Stimulated activated CD8-positive, alpha-beta memory T cell treated with anti-CD3 and anti-CD28 coated beads, Interleukin-12 subunit alpha, Interleukin-12 subunit beta, amount 100 ng/mL, for 1 hour (primary cell): ENCODE measurements around the gene ANKRD40CL.

ENCODE experiments used
- DNase-seq: peaks from one replicate; pipeline ENCODE4 v3.0.0-alpha.2; 2020; ENCODE audit warnings: low read depth

Gene ANKRD40CL

DNA sequence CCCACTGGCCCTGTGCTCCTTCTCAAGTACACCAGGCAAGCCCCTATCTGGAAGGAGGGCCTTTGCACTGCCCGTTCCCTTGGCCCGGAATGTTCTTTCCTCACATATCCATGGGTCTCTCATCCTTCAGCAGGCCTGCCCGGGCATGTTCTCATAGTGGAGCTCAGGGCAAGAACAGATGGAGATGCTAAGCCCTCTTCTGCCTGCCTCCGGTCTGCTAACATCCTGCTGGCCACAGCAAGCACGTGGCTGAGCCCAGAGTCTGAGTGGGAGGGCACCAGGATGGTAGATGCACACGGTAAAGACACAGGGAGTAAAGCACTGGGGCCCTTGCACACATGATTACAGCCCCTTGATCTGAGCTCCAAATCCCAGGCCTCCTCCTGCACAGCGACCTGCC, 19.8 kb upstream of the ANKRD40CL start:
- no peak for DNase-seq

DNA sequence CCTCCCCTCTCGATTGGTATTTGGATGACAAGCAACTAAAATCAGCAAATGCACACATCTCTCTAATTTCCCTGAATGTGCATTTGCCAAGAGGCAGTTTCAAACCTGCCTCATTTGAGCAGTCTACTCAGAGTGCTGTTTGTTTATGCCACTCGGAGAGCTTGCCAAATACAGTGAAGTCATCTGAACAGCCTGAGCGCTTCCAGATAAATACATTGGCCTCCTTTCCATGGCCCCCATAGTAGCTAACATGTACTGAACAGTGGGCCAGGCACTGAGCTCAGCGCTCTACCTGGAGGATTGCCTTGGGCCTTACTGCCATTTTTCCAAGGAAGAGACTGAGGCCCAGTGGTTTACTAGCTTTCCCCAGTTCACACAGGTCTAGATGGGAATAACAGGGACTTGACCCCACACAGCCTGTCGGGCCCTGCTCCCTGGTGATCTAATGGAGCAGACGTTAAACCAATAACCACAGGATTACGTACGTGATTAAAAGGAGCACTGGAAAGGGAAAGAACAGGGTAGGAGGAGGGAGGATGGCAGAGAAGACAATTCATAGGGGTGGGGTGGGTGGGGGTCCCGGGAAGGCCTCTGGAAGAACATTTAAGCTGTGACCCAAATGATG, 18.7 kb upstream of the ANKRD40CL start:
- no peak for DNase-seq

DNA sequence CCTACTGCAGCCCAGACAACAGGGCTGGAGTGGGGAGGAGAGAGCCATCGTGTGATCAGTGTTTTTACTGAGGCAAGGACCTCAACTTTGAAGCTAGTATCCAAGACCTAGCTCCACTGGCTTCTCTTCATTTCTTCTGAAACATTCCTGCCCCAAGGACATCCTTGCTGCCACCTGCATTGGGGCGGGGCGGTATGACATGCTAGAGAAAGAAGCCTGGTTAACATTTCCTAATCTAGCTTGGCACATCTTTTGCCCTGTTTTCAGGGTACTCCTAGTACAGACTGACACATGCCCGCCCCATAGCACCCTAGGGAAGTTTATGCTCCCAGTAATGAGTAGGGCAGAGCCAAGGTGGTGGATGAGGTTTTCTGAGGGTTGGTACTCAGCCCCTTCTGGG, 17.8 kb upstream of the ANKRD40CL start:
- no peak for DNase-seq

DNA sequence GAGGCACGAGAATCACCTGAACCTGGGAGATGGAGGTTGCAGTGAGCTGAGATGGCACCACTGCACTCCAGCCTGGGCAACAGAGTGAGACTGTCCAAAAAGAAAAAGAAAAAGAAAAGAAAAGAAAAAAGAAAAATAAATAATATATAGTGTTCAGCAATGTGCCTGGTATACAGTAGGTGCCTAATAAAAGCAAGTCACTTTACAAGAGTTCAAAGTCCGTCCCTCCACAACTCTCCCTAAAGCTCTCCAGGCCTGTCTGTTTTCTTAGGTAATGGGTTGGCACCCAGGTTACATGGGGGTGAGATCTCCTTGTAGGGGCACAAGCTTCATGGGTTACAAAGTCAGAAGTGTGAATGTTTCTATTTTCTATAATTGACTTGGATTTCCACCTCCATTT, 16.6 kb upstream of the ANKRD40CL start:
- DNase-seq: no peak

DNA sequence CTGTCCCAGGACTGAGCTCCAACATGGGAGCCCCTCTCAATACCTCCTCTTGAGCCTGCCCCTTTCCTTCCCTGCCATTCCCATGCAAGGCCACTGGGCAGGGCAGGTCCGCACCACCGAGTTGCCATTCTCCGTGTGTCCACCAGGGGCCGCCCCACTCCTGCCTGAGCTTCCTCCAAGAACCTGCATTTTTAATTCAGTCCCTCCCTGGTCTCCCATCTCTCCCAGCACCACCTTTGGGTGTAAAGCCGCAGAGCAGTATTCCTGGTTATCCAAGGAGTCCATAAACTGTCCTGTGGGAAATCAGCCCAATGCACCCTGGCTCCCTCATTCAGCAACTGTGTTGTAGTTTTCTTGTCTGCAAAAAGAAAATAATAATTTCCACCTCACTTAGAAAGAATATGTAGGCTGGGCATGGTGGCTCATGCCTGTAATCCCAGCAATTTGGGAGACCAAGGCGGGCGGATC, 15.9 kb upstream of the ANKRD40CL start:
- DNase-seq: peak; percentile 58

DNA sequence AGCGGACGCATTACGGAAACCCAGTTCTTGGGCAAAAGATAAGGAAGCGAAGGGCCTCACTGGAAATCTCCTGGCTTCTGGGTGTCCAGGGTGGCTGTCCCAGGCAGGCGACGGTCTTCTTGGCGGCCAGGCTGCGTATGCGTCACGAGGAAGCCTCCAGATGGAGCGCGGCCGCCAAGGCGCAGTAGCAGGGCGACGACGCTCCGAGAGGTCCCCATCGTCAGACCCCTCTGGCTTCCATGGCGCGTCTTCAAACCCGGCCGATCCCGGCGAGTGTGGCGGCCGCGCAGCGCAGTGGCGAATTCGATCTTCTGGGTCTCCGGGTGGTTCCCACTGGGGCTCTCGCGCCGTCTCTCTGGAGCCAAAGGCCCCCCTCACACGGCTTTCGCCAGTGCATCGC, 13.8 kb upstream of the ANKRD40CL start:
- DNase-seq: no peak

DNA sequence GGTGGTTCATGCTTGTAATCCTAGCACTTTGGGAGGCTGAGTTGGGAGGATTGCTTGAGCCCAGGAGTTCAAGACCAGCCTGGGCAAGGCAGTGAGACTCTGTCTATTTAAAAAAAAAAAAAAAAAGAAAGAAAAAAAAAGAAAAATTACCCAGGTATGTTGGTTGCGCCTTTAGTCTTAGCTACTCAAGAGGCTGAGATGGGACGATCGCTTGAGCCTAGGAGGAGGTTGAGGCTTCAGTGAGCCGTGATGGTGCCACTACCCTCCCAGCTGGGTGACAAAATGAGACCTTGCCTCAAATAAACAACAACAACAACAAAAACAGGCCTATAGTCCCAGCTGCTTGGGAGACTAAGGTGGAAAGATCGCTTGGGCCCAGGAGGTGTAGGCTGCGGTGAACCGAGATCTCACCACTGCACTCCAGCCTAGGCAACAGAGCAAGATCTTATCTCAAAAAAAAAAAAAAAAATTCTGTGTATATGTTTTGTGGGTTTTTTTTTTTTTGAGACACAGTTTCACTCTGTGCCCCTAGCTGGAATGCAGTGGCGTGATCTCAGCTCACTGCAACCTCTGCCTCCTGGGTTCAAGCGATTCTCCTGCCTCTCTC, 12.5 kb upstream of the ANKRD40CL start:
- peak; percentile 16 for DNase-seq

DNA sequence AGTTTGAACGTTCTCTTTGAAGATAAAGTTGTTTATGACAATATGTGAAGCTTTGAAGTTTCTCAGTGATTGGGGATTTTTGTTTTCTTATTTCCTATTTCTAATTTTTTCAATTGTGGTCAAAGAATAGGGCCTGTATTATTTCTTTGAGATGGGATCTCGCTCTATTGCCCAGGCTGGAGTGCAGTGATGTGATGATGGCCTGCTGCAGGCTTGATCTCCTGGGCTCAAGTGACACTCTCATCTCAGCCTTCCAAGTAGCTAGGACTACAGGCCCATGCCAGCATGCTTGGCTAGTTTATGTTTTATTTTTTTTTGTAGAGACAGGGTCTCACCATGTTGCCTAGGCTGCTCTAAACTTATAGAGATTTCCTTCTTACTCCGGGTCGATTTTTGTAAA, 11.7 kb upstream of the ANKRD40CL start:
- DNase-seq: no peak

DNA sequence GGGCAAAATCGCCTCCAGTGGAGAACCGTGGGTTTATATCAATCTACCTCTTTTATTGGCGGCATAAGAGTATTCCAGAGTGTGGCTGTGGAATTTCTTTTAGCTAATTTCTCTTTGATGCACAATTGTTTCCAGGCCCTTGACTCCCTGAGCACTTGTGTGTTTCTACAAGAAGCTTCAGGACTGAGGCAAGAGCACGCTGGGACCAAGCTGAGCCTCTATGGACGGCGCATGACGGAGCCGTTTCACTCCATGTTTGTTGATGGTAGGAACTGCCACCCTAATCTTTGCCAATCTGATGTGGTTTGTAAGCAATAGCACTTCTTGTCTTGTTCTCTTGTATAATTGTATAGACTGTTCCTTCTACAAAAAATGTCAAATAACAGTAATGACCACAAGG, 11.2 kb upstream of the ANKRD40CL start:
- DNase-seq: no peak

DNA sequence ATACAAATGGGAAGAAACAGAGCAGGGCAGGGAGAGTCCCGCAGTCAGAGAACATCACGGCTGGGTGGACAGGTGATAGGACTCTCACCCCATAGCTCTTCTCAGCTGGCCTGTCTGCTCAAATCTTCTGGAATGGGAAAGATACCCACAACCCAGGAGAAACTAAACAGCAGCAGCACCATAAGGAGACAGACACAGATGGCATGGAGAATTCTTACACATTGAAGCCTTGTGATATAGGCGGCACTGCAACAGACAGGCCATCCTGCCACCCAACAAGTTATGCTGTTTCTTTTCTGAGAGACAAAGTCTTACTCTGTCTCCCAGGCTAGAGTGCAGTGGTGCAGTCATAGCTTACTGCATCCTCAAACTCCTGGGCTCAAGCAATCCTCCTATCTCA, 8.6 kb upstream of the ANKRD40CL start:
- DNase-seq: no peak

DNA sequence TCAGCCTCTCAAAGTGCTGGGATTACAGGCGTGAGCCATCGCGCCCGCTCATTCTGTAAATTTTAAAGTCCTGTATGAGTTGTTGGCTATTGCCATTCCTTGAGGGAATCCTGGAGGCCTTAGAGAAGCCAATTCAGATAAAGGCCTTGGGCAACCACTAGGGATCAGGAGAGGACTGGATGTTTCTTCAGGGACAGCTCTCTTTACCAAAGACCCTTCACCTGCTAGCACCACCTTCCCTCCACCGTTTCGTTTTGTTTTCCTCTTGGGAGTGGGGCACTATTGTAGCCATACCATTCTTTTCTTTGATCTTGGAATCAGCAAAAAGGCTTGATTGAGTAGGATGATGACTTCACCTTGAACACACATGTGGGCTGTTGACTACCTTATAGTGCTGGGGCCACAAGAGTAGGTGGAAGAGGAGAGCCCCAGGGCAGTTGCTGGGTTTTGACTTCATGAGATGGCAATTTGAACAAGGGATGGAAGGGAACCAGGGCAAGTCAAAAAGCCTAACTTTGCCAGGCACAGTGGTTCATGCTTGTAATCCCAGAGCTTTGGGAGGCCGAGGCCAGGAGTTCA, 7.0 kb upstream of the ANKRD40CL start:
- no peak for DNase-seq

DNA sequence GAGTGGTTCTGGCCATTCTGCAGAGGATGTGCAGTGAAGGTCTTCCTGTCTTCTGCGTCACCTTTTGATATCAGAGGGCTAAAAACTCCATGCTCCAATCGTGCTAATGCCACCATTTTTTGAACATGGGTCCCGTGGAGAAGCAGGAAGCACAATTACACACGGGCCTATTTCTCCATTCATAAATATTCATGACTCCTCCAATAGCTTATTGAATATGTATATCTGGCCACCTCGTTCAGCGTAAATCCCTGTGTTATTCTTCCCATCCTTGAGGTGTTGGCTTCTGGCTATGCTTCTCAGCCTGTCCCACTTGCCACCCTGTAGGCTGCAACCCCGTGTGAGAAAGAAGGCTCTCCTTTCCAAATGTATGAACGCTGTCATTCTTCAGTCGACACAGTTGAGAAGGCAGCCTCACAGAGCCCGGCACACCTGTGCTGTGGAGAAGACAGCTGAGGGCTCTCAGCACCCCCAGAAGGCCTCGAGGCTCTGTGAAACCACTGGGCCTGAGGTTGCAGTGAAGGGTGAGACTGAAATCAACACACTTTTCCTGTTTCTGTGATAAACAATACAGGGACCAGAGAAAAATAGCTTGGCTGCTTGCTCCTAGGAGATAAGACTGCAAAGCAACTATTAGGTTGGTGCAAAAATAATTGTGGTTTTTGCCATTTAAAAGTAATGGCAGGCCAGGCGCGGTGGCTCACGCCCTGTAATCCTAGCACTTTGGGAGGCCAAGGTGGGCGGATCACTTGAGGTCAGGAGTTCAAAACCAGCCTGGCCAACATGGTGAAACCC, 4.9 kb upstream of the ANKRD40CL start:
- DNase-seq: no peak

DNA sequence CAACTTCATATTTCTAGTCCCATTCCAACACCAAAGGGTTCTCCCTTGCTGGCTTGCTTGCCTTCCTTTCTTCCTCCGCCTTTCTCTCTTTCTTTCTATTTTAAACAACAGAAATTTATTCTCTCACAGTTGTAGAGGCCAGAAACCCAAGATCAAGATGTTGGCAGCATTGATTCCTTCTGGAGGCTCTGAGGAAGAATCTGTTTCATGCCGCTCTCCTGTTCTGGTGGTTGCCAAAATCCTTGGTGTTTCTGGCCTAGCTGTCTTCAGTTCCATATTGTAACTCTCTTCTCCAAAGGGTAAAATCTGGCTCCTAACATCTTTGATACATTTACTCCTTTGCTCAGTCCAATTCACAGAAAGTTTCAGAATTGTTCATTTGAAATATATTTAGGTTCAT, 3.0 kb upstream of the ANKRD40CL start:
- DNase-seq: no peak

DNA sequence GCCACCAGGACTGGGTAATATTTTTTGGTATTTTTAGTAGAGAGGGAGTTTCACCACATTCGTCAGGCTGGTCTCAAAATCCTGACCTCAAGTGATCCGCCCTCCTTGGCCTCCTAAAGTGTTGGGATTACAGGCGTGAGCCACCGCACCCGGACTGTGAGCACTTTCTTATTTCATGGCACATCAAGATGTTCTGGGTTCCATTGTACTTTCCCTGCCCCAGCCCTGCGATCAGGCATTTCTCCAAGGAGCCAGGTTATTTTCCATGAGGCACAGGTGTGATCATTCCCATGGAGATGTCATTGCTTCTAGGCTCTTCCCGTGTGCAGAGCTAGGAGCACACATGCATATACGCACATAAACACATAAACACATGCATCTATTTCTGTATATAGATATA, 2.6 kb upstream of the ANKRD40CL start:
- no peak for DNase-seq

DNA sequence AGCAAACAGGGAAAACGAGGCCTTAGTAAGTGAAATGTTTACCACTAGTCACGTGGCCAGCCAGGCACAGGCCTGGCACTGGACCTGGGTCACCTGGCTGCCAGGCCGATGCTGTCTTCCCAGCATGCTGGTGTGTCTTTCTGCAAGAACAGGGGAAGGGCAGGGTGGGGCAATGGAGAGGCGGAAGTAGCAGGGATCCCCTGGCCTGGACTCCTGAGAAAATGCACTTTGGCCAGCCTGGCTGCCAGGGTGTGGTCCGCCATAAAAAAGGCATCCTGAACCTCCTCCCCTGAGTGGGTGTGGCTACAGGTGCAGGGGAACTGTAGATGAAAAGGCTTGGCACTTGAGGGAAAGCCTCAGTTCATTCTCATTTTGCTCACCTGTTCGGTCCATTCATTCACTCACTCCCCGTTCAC, 1.0 kb upstream of the ANKRD40CL start:
- DNase-seq: no peak

DNA sequence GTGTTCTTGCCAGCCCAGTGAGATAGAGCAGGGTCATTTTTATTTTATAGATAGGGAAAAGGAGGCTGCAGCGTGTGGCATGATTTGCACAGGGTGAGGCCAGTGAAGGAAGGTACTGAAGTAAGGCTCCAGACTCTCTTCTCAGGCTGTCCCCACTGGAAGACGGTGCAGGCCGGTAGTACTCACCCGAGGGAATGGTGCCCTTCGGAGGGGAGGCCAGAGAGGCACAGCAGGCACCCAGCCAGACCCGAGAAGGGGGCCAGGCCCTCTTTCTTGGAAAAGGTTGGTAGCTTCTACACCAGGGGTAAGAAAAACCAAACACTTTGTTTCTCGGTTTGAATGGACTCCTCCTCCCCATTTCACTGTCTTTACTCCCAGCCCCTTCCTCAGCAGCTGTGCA, 288 bp downstream of the ANKRD40CL start:
- DNase-seq: no peak

DNA sequence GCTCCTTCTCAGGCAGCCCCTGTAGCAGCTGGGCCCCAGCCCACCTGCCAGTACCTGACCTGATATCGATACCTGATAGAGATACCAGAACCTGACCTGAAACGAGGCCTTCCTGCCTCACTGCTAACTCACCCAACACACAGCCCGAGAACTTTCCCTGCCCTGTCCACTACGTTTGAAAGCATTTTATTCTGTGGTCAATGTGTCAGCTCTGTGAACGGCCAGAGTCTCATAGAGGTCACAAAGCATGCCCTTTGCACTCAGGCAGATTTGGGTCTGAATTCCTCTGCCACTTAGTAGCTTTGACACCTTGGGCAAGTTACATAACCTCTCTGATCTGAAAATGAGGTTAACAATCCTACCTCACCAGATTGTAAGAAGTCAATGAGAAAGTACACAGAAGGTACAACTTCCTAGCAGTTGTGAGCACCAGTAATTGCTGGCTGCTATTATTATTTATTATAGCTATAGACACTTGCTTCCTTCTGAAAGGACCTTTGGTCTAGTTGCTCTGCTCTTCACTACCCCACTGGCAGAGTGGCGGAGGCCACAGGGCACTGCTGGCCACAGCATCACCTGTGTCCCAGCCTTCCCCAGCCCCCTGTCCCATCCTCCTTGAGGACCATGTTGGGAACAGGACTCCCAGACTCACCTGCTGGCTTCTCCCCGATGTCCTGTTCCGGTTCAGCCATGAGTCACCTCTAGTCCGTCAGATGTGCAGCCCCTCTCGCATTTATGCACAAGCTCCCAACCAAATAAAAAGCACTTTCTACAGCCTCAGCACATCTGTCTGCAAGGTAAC, 895 bp downstream of the ANKRD40CL start:
- no peak for DNase-seq

DNA sequence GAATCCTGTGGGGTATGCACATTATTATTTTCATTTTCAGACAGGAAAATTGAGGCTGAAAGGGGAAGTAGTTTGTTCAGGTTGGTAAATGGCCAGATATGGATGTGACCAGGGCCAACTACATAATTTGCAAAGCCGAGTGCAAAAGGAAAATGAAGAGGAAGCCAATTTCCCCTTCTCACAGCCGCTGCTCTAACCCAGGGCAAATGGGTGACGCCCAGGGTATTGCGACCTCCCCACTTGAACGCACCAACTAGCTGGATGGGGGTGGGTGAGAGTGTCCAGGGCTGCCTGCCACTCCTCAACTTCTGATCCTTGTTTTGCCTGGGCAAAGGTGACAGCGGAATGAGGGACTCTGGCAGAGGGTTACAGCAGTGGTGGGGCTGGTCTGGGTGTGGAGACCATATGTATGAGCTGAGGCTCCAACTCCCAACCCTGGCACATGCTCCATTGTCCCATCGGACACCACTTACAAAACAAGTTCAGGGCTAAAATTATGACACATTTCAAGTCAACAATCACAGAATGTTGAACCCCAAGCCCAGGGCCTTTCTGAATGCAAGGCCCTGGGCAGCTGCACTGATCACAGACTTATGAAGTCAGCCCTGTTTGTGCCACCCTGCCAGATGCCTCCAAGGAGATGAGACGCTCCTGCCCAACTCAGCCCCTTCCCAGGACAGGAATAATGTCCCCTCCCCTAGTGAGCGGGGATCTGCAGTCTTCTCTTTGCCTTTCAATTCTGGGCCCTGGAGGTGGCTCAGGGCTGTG, 1.7 kb downstream of the ANKRD40CL start:
- DNase-seq: no peak

DNA sequence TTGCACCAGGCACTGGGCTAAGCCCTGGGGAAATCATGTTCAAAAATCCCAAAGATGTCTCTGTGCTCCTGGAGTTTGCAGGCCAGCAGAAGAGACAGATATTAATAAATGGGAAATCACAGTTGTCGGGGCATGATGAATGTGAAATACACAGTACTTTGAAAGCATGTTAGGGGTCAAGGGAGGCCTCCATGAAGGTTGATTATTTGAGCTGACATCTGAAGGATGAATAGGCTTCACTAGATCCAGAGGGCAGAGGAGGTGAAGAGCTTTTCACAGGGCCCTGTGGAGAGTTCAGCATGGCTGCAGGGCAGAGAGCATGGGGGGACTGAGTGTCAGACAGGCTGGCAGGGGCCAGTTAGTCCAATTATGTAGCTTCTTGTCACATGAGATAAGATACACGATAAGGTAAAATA, 2.6 kb downstream of the ANKRD40CL start:
- DNase-seq: no peak

DNA sequence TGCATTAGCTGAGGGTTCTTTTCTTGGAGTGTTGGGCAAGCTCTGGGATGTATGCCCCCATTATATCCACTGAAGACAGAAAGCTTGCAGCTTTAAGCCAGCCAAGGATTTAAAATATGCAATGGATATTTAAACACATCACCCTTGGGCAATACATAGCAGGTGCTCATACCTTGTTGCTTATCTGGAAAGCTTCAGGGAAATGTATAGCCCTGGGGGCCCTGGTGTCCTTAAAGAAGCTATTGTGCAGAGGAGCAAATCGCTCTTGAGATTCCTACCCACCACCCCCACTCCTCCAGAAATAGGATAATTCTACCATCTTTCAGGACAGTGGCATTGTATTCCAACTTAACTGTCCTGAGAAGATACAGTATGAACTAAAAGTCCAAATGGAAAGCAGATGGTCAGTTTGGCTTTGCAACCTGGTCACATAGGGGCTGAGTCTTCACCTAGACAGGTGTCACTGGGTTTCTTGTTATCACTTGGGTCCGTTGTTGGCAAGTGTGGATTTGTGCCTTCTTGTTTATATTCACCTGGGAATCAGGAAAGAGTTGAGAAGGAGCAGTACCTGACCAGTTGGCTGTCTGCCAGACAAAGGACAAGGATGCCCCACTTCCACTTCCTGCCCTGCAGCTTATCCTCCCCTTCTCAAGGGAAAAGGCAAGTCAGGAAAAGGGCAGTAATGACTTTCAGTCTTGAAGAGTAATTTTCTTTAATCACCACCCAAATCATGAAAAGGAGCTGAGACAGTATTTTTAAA, 3.4 kb downstream of the ANKRD40CL start:
- no peak for DNase-seq

DNA sequence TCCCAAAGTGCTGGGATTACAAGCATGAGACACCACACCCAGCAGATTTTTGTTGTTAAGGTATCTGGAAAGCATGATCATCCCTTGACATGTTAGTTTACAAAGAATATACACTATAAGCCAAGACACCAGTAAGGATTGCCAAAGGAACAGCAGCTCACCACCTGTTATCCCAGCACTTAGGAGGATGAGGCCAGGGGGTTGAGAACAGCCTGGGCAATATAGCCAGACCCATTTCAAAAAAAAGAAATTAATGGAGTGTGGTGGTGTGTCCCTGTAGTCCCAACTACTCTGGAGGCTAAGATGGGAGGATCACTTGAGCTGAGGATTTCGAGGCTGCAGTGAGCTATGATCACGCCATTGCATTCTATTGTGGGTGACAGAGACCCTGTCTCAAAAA, 5.1 kb downstream of the ANKRD40CL start:
- no peak for DNase-seq
